ENCODE measurements around the gene TNFAIP3.
"Not testable (repeated sequence)": the region's sequence is repeated elsewhere in the genome, so short reads cannot be mapped to it uniquely, and the experiment has no call there.

TNFAIP3 gene

DNA sequence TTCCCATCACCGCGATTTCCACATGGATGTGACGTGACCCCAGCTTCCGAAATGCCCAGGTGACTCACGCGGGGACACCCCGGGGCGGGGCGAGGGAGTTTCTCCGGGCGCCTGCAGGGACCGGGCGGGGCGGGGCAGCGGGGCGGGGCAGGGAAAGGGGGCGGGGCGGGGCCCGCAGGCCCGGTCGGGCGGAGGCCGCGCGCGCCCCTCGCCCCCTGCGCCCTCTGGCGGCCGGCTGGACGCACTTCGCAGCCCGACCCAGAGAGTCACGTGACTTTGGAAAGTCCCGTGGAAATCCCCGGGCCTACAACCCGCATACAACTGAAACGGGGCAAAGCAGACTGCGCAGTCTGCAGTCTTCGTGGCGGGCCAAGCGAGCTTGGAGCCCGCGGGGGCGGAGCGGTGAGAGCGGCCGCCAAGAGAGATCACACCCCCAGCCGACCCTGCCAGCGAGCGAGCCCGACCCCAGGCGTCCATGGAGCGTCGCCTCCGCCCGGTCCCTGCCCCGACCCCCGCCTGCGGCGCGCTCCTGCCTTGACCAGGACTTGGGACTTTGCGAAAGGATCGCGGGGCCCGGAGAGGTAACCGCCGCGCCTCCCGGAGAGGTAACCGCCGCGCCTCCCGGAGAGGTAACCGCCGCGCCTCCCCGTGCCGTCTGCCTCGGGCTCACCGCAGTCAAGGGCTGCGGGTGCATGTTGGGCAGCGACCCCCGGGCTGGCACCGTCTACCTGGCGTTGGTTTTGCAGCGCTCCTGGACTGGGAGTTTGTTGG lies at the start of gene TNFAIP3:
Gene TNFAIP3, plus strand, starts transcription at position 346 of the 771 bp plus-strand sequence. CDS start 3,969 bp downstream, outside the sequence.
- in situ Hi-C loops (cut with HindIII; ENCODE audit: low sequenced_read_pairs), result loop anchor here (10.0 kb wide), 1 partner anchor 62 kb away; no protein-coding TSS in a partner anchor

DNA sequence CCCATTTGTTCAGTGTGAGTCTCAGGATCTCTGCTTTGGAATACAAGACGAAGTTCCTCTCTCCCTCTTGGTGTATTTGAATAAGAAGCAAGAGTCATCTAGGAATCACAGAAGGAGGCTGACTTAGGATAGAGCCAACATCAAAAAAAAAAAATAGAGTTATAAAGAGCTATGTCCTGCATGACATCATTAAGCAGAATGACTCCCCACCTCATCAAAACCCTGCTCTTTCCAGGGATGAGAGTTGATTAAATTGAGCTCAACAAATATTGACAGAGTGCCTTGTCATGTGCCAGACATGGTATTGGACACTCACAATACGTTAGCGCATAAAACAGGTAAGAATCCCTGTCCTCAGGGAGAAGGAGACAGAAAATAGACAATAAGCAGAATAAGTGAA lies 48.6 kb upstream of the TNFAIP3 start:
- in situ Hi-C loops (cut with HindIII; ENCODE audit: low sequenced_read_pairs), result no loop called here

DNA sequence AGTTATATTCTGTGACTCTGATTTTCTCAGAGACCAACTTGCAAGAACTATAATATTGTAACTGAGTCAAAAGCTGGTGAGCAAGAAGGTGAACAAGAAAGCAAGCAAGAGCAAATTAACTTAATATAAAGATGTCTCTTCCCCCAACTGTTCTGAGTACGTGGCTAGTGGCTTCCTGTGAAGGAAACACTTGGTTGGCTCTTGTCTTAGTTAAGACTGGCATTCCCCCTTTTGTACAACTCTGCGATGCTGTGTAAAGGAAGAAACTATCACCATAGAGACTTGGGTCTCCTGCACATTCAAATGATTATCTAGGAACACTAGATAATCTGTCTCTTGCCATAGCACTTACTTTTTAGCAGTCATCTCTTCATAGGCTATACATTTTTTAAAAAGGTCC lies 47.3 kb upstream of the TNFAIP3 start:
- in situ Hi-C loops (cut with HindIII; ENCODE audit: low sequenced_read_pairs), result no loop called here

DNA sequence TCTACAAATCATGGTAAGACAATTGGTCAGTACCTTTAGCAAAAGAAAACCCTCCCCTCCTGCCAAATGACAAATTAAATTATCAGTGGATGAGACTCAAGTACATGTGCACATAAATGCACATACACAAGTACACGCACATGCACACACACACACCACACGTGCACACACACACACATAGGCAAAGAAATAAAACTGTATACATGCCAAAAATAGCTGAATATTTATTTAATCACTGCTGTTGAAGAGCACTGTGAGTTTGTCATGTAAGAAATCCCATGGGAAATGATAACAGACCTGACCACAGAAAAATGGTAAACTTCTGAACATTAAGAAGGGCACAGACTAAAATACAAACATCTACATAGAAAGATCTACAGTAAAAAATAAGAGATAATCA lies 46.6 kb upstream of the TNFAIP3 start:
- in situ Hi-C loops (cut with HindIII; ENCODE audit: low sequenced_read_pairs), result no loop called here

DNA sequence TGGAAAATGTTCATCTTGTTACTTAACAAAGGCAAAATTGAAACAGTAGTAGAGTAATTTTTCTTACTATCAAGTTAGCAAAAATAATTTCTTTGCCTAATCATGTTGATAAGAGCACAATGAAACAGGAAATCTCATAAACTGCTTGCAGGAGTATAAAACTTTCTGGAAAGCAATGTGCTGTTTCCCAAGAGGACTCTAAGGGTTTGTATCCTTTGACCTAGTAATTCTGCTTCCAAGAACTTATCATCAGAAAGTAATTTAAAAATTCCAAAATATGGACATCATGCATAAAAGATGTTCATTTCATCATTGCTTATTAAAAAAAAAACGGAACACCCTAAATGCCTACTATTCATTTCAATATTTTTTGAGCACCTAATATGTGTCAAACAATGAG lies 46.1 kb upstream of the TNFAIP3 start:
- in situ Hi-C loops (cut with HindIII; ENCODE audit: low sequenced_read_pairs), result no loop called here

DNA sequence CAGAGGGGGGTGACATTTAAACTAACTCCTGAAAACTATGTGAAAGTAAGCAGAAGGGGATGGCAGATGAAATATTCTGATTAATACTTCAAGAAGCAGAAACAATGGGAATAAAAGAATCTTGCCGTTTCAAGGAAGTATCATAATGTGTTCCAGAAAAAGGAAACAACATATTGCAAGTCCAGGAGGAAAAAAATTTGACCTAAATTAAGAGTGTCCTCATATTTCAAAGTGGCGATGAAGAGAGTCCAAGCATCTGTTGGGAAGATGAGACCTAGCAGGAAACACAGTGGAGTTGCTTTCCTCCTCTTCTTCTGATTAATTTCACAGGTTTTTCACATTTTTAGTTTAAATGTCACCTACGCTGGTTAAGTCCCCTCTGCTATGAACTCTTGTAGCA lies 45.6 kb upstream of the TNFAIP3 start:
- in situ Hi-C loops (cut with HindIII; ENCODE audit: low sequenced_read_pairs), result no loop called here

DNA sequence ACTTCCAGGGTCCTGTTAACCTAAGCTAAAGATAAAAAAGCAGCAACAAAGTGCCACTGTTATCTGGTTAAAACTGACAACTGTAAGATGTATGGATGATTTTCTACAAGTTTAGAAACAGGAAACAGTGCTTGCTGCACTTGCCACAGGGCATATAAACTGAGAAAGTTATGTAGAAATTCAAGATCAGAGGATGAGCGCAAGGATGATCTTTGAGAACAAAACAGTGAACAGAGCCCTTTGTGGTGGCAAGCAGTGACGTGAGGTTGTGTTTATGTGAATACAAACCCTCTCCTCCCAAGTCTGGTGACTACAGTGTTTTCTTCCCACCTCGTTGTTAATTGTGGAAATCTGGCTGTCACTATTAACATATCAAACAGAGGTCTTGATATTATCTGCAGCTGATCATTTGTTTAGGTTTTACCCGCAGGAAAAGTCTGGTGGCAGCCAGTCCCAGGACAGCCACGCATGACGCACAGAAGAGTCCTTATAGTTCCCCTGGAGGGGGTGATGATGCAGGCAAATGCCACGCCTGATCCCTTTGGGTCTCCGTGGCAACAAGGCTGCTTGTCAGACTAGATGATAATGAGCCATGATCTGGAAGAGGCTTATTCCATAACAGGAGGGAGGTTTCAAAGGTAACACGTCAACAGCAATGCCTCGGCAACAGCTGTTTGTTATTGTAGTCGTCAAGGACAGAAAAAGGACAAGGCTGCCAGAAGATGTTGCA lies 43.1 kb upstream of the TNFAIP3 start:
- in situ Hi-C loops (cut with HindIII; ENCODE audit: low sequenced_read_pairs), result no loop called here

- in situ Hi-C loops (cut with HindIII; ENCODE audit: low sequenced_read_pairs), result no loop called here
Measured at GRCh38 chr6:137824556-137824879, 42.5 kb upstream of the TNFAIP3 start.

DNA sequence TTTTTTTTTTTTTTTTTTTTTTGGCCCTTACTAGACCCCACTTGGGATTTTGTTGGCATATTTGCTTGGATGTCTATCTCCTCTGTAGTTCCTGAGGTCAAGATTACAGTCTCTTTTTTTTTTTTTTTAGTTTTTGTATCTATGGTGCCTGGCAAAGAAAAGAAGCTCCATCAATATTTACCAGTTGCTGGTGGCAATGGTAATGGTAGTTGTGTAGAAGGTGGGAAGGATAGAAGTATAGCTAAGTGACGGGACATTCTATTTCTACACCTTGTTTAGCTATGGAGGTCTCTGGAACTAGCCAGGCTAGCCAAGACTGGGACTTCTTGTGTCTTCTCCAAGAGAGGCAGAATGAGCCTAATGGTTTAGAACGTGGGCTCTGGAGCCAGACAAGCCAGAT lies 42.2 kb upstream of the TNFAIP3 start:
- in situ Hi-C loops (cut with HindIII; ENCODE audit: low sequenced_read_pairs), result no loop called here

GRCh38 chr6:137827411-137827940 lies 39.6 kb upstream of the TNFAIP3 start:
- in situ Hi-C loops (cut with HindIII; ENCODE audit: low sequenced_read_pairs), result no loop called here

- in situ Hi-C loops (cut with HindIII; ENCODE audit: low sequenced_read_pairs), result no loop called here
Measured at GRCh38 chr6:137827977-137828810, 38.9 kb upstream of the TNFAIP3 start.

GRCh38 chr6:137829641-137830083 lies 37.4 kb upstream of the TNFAIP3 start:
- in situ Hi-C loops (cut with HindIII; ENCODE audit: low sequenced_read_pairs), result no loop called here

- in situ Hi-C loops (cut with HindIII; ENCODE audit: low sequenced_read_pairs), result no loop called here
Measured at GRCh38 chr6:137830511-137830911, 36.5 kb upstream of the TNFAIP3 start.

DNA sequence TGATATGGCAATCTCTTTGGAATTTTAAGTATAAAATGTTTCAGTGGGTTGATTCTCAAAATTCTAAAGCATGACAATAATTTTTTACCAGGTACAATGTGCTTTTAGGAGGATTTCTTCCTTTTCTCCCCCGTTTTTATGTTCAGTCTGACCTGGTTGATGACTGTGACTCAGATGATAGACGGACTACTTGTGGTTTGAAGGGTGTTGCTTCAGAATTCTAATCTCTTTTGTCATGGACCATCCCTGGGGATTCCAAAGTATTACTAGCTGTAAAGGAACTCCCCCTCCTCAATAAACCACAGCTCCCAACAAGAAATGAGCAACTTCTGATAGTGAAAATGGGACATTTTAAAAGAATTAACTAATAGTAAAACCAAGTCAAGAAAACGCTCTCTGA lies 34.9 kb upstream of the TNFAIP3 start:
- in situ Hi-C loops (cut with HindIII; ENCODE audit: low sequenced_read_pairs), result no loop called here

- in situ Hi-C loops (cut with HindIII; ENCODE audit: low sequenced_read_pairs), result no loop called here
Measured at GRCh38 chr6:137834508-137834907, 32.6 kb upstream of the TNFAIP3 start.

GRCh38 chr6:137836788-137837187 lies 30.3 kb upstream of the TNFAIP3 start:
- in situ Hi-C loops (cut with HindIII; ENCODE audit: low sequenced_read_pairs), result no loop called here

GRCh38 chr6:137838090-137838489 lies 29.0 kb upstream of the TNFAIP3 start:
- in situ Hi-C loops (cut with HindIII; ENCODE audit: low sequenced_read_pairs), result not testable (repeated sequence)

DNA sequence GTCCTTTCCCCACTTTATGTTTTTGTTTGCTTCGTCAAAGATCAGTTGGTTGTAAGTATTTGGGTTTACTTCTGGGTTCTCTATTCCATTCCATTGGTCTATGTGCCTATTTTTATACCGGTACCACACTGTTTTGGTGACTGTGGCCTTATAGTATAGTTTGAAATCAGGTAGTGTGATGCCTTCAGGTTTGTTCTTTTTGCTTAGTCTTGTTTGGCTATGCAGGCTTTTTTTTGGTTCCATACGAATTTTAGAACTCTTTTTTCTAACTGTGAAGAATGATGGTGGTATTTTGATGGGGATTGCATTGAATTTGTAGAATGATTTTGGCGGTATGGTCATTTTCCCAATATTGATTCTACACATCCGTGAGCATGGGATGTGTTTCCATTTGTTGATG lies 28.5 kb upstream of the TNFAIP3 start:
- in situ Hi-C loops (cut with HindIII; ENCODE audit: low sequenced_read_pairs), result not testable (repeated sequence)

DNA sequence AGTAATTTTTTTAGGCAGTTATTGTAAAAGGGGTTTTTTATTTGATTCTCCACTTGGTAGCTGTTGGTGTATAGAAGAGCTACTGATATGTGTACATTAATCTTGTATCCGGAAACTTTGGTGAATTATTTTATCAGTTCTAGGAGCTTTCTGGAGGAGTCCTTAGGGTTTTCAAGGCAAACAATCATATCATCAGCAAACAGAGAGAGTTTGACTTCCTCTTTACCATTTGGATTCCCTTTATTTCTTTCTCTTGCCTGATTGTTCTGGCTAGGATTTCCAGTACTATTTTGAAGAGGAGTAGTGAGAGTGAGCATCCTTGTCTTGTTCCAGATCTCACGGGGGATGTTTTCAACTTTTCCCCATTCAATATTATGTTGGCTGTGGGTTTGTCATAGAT lies 28.0 kb upstream of the TNFAIP3 start:
- in situ Hi-C loops (cut with HindIII; ENCODE audit: low sequenced_read_pairs), result no loop called here

DNA sequence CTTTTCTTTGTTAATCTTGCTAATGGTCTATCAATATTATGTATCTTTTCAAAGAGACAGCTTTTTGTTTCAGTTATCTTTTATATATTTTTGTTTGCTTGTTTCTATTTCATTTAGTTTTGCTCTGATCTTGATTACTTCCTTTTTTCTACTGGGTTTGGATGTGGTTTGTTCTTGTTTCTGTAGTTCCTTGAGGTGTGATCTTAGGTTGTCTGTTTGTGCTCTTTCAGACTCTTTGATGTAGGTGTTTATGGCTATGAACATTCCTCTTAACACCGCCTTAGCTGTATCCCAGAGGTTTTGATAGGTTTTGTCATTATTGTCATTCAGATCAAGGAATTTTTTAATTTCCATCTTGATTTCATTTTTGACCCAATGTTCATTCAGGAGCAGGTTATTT lies 26.8 kb upstream of the TNFAIP3 start:
- in situ Hi-C loops (cut with HindIII; ENCODE audit: low sequenced_read_pairs), result no loop called here

- in situ Hi-C loops (cut with HindIII; ENCODE audit: low sequenced_read_pairs), result no loop called here
Measured at GRCh38 chr6:137843211-137843610, 23.8 kb upstream of the TNFAIP3 start.
